HepG2 (cell line): Measurements from ENCODE around the gene SMURF1. TPM values are rescaled to one million over a fixed set of nuclear protein-coding genes. Genes with fewer than 3 reads are reported as not detected.

Experiments used
- ATAC-seq: fragments of 200-7000 bp; cut with Tn5 transposase; 3 replicates; pipeline ENCODE4 v1.9.1; 2020; ENCODE audit warnings: mild to moderate bottlenecking, moderate library complexity
- BruUV-seq: library from RNA; stranded (reverse); fragments of 400-500 nt; replicated peaks from 2 replicates; lab custom pipeline; 2021; lab: Mats Ljungman, UMichigan
- CTCF ChIA-PET: fragments of 300-600 bp; formaldehyde crosslinking; extraction: SDS; loops from one replicate; lab custom pipeline; 2021; ENCODE audit warnings: low total read pairs, inconsistent platforms, low intra/inter-chr PET ratio; lab: Yijun Ruan, JAX
- POLR2A ChIA-PET: fragments of 350-600 bp; sonication (Branson Sonifier 250); formaldehyde crosslinking; loops from one replicate; lab custom pipeline; 2020; ENCODE audit warnings: antibody characterized with exemption, inconsistent platforms; lab: Yijun Ruan, JAX
- DNase-seq: peaks from one replicate; pipeline ENCODE4 v3.0.0-alpha.2; 2015; ENCODE audit warnings: low spot score
- FAIRE-seq: peaks from 3 replicates; lab custom pipeline; 2011; peaks lifted over from hg19 to GRCh38; lab: Jason Lieb, UNC
- H2AFZ ChIP-seq: one replicate; pipeline ENCODE4 v1.6.1; 2011; ENCODE audit warnings: low read length, inconsistent platforms
- H3K27ac ChIP-seq: fragments of 300-600 bp; 3 replicates; pipeline ENCODE4 v1.8.0; 2011; ENCODE audit warnings: mixed run types, mild to moderate bottlenecking, mixed read lengths, low read length, inconsistent platforms; ENCODE audit not compliant: insufficient read depth; ENCODE audit errors: extremely low read length
- H3K27me3 ChIP-seq, 2 experiments: fragments of 200-600 bp in 1 of 2; 2 replicates in 1 of 2; 3 replicates in 1 of 2; pipeline versions ENCODE4 v1.6.0 to v1.8.0; 2011; ENCODE audit warnings: low read length in 2 of 2, mild to moderate bottlenecking in 2 of 2, moderate library complexity in 2 of 2, inconsistent platforms in 1 of 2; ENCODE audit not compliant: insufficient read depth in 2 of 2, control insufficient read depth in 1 of 2
- H3K36me3 ChIP-seq, 2 experiments: fragments of 200-600 bp in 1 of 2; replicated peaks in 1 of 2; 2 replicates in 1 of 2; 3 replicates in 1 of 2; pipeline versions ENCODE4 v1.5.1 to v1.8.0; 2011; ENCODE audit warnings: low read length in 2 of 2, inconsistent platforms in 1 of 2; ENCODE audit not compliant: insufficient read depth in 2 of 2, control insufficient read depth in 1 of 2
- H3K4me1 ChIP-seq: 2 replicates; pipeline ENCODE4 v1.5.1; 2012; ENCODE audit warnings: low read length, inconsistent platforms; ENCODE audit not compliant: insufficient read depth
- H3K4me2 ChIP-seq: 2 replicates; pipeline ENCODE4 v1.6.0; 2011; ENCODE audit warnings: low read depth, low read length, inconsistent platforms
- H3K4me3 ChIP-seq, 3 experiments: fragments of 200-600 bp in 1 of 3; sonication (generic), shearing (Covaris generic) in 1 of 3; replicated peaks in 1 of 3; 2 replicates each; pipeline ENCODE4 v1.5.1; 2011 to 2016; ENCODE audit warnings: low read length in 3 of 3, inconsistent platforms in 2 of 3, low read depth in 2 of 3, mild to moderate bottlenecking in 2 of 3, control low read depth in 1 of 3, mixed read lengths in 1 of 3; ENCODE audit not compliant: insufficient read depth in 1 of 3
- H3K79me2 ChIP-seq: one replicate; pipeline ENCODE4 v1.6.1; 2011; ENCODE audit warnings: low read length, inconsistent platforms; ENCODE audit not compliant: insufficient read depth
- H3K9ac ChIP-seq: 2 replicates; pipeline ENCODE4 v1.6.0; 2011; ENCODE audit warnings: mild to moderate bottlenecking, low read depth, low read length, inconsistent platforms; ENCODE audit not compliant: insufficient read depth
- H3K9me3 ChIP-seq: 2 replicates; pipeline ENCODE4 v1.5.1; 2012; ENCODE audit warnings: mild to moderate bottlenecking, low read length
- H4K20me1 ChIP-seq: 2 replicates; pipeline ENCODE4 v1.6.0; 2011; ENCODE audit warnings: inconsistent platforms, mild to moderate bottlenecking, low read length, moderate library complexity; ENCODE audit not compliant: insufficient read depth
- CERS6 ChIP-seq: sonication (generic); formaldehyde crosslinking; IDR thresholded peaks from 2 replicates; pipeline ENCODE4 v1.5.0; 2020; ENCODE audit warnings: missing genetic modification reagents
- EHMT2 ChIP-seq: fragments of 200-600 bp; sonication (generic); IDR thresholded peaks from 2 replicates; pipeline ENCODE4 v1.7.0; 2017; ENCODE audit warnings: antibody characterized with exemption, low read depth, low read length, borderline replicate concordance
- ETV6 ChIP-seq: sonication (generic); formaldehyde crosslinking; conservative IDR thresholded peaks from 2 replicates; pipeline ENCODE4 v1.4.0; 2020; ENCODE audit warnings: missing genetic modification reagents
- HNRNPL ChIP-seq: fragments of 200-400 bp; formaldehyde crosslinking; IDR thresholded peaks from 2 replicates; pipeline ENCODE4 v1.6.1; 2017; ENCODE audit warnings: mild to moderate bottlenecking, low read depth, low read length
- KDM2A ChIP-seq: sonication (generic); formaldehyde crosslinking; IDR thresholded peaks from 2 replicates; pipeline ENCODE4 v1.4.0; 2020; ENCODE audit warnings: low read depth, missing genetic modification reagents, borderline replicate concordance
- MIXL1 ChIP-seq: IDR thresholded peaks from 2 replicates; pipeline ENCODE4 v1.6.1; 2016
- MYPOP ChIP-seq: sonication (generic); formaldehyde crosslinking; IDR thresholded peaks from 2 replicates; pipeline ENCODE4 v1.8.1; 2023; ENCODE audit warnings: mild to moderate bottlenecking, moderate library complexity, missing genetic modification reagents
- NFRKB ChIP-seq: fragments of 450-650 bp; IDR thresholded peaks from 2 replicates; pipeline ENCODE4 v1.6.1; 2017
- SUZ12 ChIP-seq: fragments of 150-350 bp; IDR thresholded peaks from 2 replicates; pipeline ENCODE4 v1.6.1; 2014; ENCODE audit warnings: low read depth, low read length
- ZBTB8A ChIP-seq: sonication (generic); formaldehyde crosslinking; IDR thresholded peaks from 2 replicates; pipeline ENCODE4 v1.4.0; 2020; ENCODE audit warnings: mild to moderate bottlenecking, low read depth, missing genetic modification reagents, borderline replicate concordance
- ZIK1 ChIP-seq: sonication (generic); formaldehyde crosslinking; IDR thresholded peaks from 2 replicates; pipeline ENCODE4 v1.5.0; 2020; ENCODE audit warnings: mild to moderate bottlenecking, low read depth, missing genetic modification reagents, borderline replicate concordance
- ZNF326 ChIP-seq: sonication (generic); formaldehyde crosslinking; IDR thresholded peaks from 2 replicates; pipeline ENCODE4 v1.4.0; 2020; ENCODE audit warnings: missing genetic modification reagents, borderline replicate concordance
- ZNF501 ChIP-seq: sonication (generic); formaldehyde crosslinking; IDR thresholded peaks from 2 replicates; pipeline ENCODE4 v1.5.1; 2020; ENCODE audit warnings: mild to moderate bottlenecking, moderate library complexity, missing genetic modification reagents
- ZNF616 ChIP-seq: sonication (generic); formaldehyde crosslinking; IDR thresholded peaks from 2 replicates; pipeline ENCODE4 v1.5.0; 2020; ENCODE audit warnings: low read depth, mild to moderate bottlenecking, missing genetic modification reagents
- ZNF883 ChIP-seq: sonication (generic); formaldehyde crosslinking; IDR thresholded peaks from 2 replicates; pipeline ENCODE4 v1.5.1; 2020; ENCODE audit warnings: mild to moderate bottlenecking, missing genetic modification reagents; ENCODE audit errors: not compliant biosample characterization
- WGBS: methylation state at CpG from one replicate; pipeline ENCODE4 v1.1.6; 2017; ENCODE audit warnings: low lambda C conversion rate; 5-methylcytosine and 5-hydroxymethylcytosine counted together
- in situ Hi-C: cut with HindIII; loops from 2 replicates; pipeline ENCODE4 v1.10.0; 2017; ENCODE audit warnings: low pct_unique_long_range_greater_than_20kb; ENCODE audit not compliant: extremely low pct_ligation_motif_present
- intact Hi-C: fragments of 100-400 bp; cut with micrococcal nuclease; formaldehyde crosslinking; loops from one replicate; pipeline ENCODE4 v1.10.0; 2022; ENCODE audit not compliant: unreplicated experiment
- polyA plus RNA-seq, 8 experiments: library from polyadenylated mRNA; depleted of rRNA in 3 of 8; stranded (reverse) in 7 of 8; unstranded in 1 of 8; fragments of >200 nt; fragmentation: Illumina TruSeq in 4 of 8; extraction: Trizol in 4 of 8; gene quantifications; 2 replicates each; pipeline versions ENCODE4 v1.2.1 to v1.2.3, GENCODE V29; 2011 to 2016; ENCODE audit warnings: low read depth in 4 of 8, missing spikeins in 1 of 8, mixed read lengths in 1 of 8; ENCODE audit not compliant: insufficient read depth in 1 of 8
- total RNA-seq, 5 experiments: library from RNA; depleted of rRNA; stranded (reverse); fragments of >200 nt; fragmentation: Illumina TruSeq; extraction: Trizol; gene quantifications; 2 replicates each; pipeline ENCODE4 v1.2.3, GENCODE V29; 2016; ENCODE audit warnings: low read depth in 1 of 5
- TF ChIP-seq, protein P1 (sequence below): sonication (generic); formaldehyde crosslinking; IDR thresholded peaks from 2 replicates; pipeline ENCODE4 v1.5.1; 2020; ENCODE audit warnings: mild to moderate bottlenecking, missing genetic modification reagents, moderate library complexity
- TF ChIP-seq, protein P2 (sequence below): sonication (generic); formaldehyde crosslinking; IDR thresholded peaks from 2 replicates; pipeline ENCODE4 v1.4.0; 2020; ENCODE audit warnings: missing genetic modification reagents
- TF ChIP-seq, protein P3 (sequence below): sonication (generic); formaldehyde crosslinking; IDR thresholded peaks from 2 replicates; pipeline ENCODE4 v1.5.0; 2020; ENCODE audit warnings: missing genetic modification reagents

The SMURF1 gene
- total and polyA plus RNA-seq, 2 of the 13 experiments (the other 11 are each of a cell fraction or from before 2014, with no cell fraction given): 8.3 to 11.1 TPM

DNA sequence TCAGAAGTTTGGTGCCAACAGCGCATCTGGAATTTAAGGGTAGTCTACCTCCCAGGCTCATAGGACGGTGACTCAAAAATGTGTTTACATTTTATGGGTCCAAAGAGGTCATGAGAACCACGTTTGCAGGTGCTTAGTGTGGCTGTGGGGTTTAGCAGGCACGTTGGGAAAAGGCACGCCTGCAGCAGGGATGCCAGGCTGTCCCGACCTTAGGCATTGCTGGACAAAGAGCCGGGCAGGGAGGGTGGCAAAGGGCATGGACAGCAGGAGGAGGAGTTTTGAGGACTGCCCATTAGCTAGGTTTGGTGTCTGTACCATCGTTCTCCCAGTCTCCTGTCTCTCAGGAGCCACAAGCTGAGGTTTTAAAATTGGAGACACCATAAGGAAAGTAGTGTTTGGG is 161.2 kb downstream of the SMURF1 start:
- FAIRE-seq: no peak
- H4K20me1 ChIP-seq: no peaks in the 10 kb centered on the region

More for the DNA sequence above, 161.2 kb downstream of the SMURF1 start:
- H3K79me2 ChIP-seq: no peaks in the 10 kb centered on the region
- no TSS peak for BruUV-seq
- H3K4me1 ChIP-seq: no peaks in the 10 kb centered on the region
- H3K27ac ChIP-seq: no peak overlapping the region
- no peak for DNase-seq
- no peaks in the 10 kb centered on the region for H3K27me3 ChIP-seq
- no peaks in the 10 kb centered on the region for H3K9me3 ChIP-seq
- no peak for ATAC-seq
- ChIA-PET POLR2A (no interaction called here), CTCF (no interaction called here)
- intact Hi-C loops (no loop called here), in situ Hi-C loops (no loop called here)
- no peak for TF ChIP-seq ZNF326
- TF ChIP-seq HNRNPL: no peak
- no peak for TF ChIP-seq ZBTB8A (CRISPR knock-in tag)
- TF ChIP-seq, protein P1, sequence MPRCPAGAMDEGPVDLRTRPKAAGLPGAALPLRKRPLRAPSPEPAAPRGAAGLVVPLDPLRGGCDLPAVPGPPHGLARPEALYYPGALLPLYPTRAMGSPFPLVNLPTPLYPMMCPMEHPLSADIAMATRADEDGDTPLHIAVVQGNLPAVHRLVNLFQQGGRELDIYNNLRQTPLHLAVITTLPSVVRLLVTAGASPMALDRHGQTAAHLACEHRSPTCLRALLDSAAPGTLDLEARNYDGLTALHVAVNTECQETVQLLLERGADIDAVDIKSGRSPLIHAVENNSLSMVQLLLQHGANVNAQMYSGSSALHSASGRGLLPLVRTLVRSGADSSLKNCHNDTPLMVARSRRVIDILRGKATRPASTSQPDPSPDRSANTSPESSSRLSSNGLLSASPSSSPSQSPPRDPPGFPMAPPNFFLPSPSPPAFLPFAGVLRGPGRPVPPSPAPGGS (CRISPR knock-in tag): no peak
- TF ChIP-seq NFRKB: no peak
- no peak for TF ChIP-seq ZIK1 (CRISPR knock-in tag)
- TF ChIP-seq, protein P2, sequence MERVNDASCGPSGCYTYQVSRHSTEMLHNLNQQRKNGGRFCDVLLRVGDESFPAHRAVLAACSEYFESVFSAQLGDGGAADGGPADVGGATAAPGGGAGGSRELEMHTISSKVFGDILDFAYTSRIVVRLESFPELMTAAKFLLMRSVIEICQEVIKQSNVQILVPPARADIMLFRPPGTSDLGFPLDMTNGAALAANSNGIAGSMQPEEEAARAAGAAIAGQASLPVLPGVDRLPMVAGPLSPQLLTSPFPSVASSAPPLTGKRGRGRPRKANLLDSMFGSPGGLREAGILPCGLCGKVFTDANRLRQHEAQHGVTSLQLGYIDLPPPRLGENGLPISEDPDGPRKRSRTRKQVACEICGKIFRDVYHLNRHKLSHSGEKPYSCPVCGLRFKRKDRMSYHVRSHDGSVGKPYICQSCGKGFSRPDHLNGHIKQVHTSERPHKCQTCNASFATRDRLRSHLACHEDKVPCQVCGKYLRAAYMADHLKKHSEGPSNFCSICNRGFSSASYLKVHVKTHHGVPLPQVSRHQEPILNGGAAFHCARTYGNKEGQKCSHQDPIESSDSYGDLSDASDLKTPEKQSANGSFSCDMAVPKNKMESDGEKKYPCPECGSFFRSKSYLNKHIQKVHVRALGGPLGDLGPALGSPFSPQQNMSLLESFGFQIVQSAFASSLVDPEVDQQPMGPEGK (CRISPR knock-in tag): no peak
- no peak for TF ChIP-seq ZNF616 (CRISPR knock-in tag)
- TF ChIP-seq MYPOP (CRISPR knock-in tag): no peak
- TF ChIP-seq ETV6 (CRISPR knock-in tag): no peak
- no peak for TF ChIP-seq KDM2A (CRISPR knock-in tag)
- TF ChIP-seq MIXL1 (CRISPR knock-in tag): no peak
- no peak for TF ChIP-seq ZNF501 (CRISPR knock-in tag)
- no peak for TF ChIP-seq ZNF883 (CRISPR knock-in tag)
- no peak for TF ChIP-seq EHMT2
- TF ChIP-seq CERS6 (CRISPR knock-in tag): no peak
- TF ChIP-seq, protein P3, sequence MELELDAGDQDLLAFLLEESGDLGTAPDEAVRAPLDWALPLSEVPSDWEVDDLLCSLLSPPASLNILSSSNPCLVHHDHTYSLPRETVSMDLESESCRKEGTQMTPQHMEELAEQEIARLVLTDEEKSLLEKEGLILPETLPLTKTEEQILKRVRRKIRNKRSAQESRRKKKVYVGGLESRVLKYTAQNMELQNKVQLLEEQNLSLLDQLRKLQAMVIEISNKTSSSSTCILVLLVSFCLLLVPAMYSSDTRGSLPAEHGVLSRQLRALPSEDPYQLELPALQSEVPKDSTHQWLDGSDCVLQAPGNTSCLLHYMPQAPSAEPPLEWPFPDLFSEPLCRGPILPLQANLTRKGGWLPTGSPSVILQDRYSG (CRISPR knock-in tag): no peak
- no peak for TF ChIP-seq SUZ12
- no peak overlapping the region for H3K4me3 ChIP-seq
- no peak overlapping the region for H2AFZ ChIP-seq
- no peak overlapping the region for H3K4me2 ChIP-seq
- 91% methylated on average over 8 of the region's 8 CpGs for WGBS
- peaks cover 32 to 80% of the 10 kb centered on the region in 2 experiments for H3K36me3 ChIP-seq
- no peak overlapping the region for H3K9ac ChIP-seq
